H1 (cell line): Measurements from ENCODE around the gene SH3RF3. TPM values are rescaled to one million over a fixed set of nuclear protein-coding genes. Genes with fewer than 3 reads are reported as not detected.

Experiments used
- CTCF ChIA-PET: fragments of 300-600 bp; sonication (Branson Sonifier 250); formaldehyde crosslinking; loops from one replicate; lab custom pipeline; 2021; ENCODE audit not compliant: partially characterized antibody; lab: Charles Lee
- POLR2A ChIA-PET: fragments of 300-600 bp; sonication (Branson Sonifier 250); formaldehyde crosslinking; loops from one replicate; lab custom pipeline; 2021; ENCODE audit warnings: inconsistent platforms; ENCODE audit not compliant: partially characterized antibody; lab: Charles Lee
- DNase-seq, 2 experiments: peaks; one replicate each; pipeline versions ENCODE4 v3.0.0 to v3.0.0-alpha.2; 2010 to 2022; ENCODE audit warnings: low spot score in 2 of 2, low read depth in 1 of 2, mixed read lengths in 1 of 2
- FAIRE-seq: peaks from 2 replicates; lab custom pipeline; 2011; peaks lifted over from hg19 to GRCh38; lab: Jason Lieb, UNC
- H2AFZ ChIP-seq: 2 replicates; pipeline ENCODE4 v1.8.1; 2012; ENCODE audit warnings: low read length, inconsistent platforms
- H2AK5ac ChIP-seq: 2 replicates; pipeline ENCODE4 v1.6.1; 2013; ENCODE audit warnings: low read depth, low read length
- H2BK120ac ChIP-seq: replicated peaks from 2 replicates; pipeline ENCODE3; 2013; ENCODE audit warnings: low read depth, low read length, inconsistent platforms
- H2BK12ac ChIP-seq: 2 replicates; pipeline ENCODE4 v1.6.1; 2013; ENCODE audit warnings: low read depth, low read length
- H2BK15ac ChIP-seq: 2 replicates; pipeline ENCODE4 v1.6.1; 2013; ENCODE audit warnings: low read length
- H2BK20ac ChIP-seq: 2 replicates; pipeline ENCODE4 v1.6.1; 2013; ENCODE audit warnings: low read length
- H2BK5ac ChIP-seq: 2 replicates; pipeline ENCODE4 v1.6.1; 2013; ENCODE audit warnings: low read depth, low read length
- H3K14ac ChIP-seq: 2 replicates; pipeline ENCODE4 v1.6.1; 2013; ENCODE audit warnings: inconsistent platforms; ENCODE audit not compliant: insufficient read length
- H3K18ac ChIP-seq: 2 replicates; pipeline ENCODE4 v1.6.1; 2013; ENCODE audit warnings: low read length; ENCODE audit errors: extremely low read depth
- H3K23ac ChIP-seq: 2 replicates; pipeline ENCODE4 v1.6.1; 2013; ENCODE audit warnings: inconsistent platforms; ENCODE audit not compliant: insufficient read length
- H3K23me2 ChIP-seq: 2 replicates; pipeline ENCODE4 v1.6.1; 2013; ENCODE audit warnings: low read depth, low read length
- H3K27ac ChIP-seq: 2 replicates; pipeline ENCODE4 v1.6.1; 2011; ENCODE audit warnings: low read depth, low read length, inconsistent platforms
- H3K27me3 ChIP-seq, 4 experiments: replicated peaks in 1 of 4; 1 replicate in 1 of 4; 2 replicates in 3 of 4; pipeline versions ENCODE4 v1.6.1 to v1.8.1; 2011 to 2013; ENCODE audit warnings: low read length in 3 of 4, mild to moderate bottlenecking in 3 of 4, inconsistent platforms in 2 of 4, mixed read lengths in 2 of 4, moderate library complexity in 1 of 4; ENCODE audit not compliant: control insufficient read depth in 3 of 4, insufficient read depth in 3 of 4; ENCODE audit errors: extremely low read depth in 1 of 4
- H3K36me3 ChIP-seq, 4 experiments: 2 replicates each; pipeline versions ENCODE4 v1.6.1 to v1.8.1; 2011 to 2013; ENCODE audit warnings: mild to moderate bottlenecking in 4 of 4, low read length in 3 of 4, moderate library complexity in 2 of 4, control low read depth in 1 of 4, inconsistent platforms in 1 of 4; ENCODE audit not compliant: insufficient read depth in 4 of 4, control insufficient read depth in 2 of 4
- H3K4ac ChIP-seq: replicated peaks from 2 replicates; pipeline ENCODE3; 2013; ENCODE audit warnings: low read length, low read depth, mixed read lengths, inconsistent platforms; ENCODE audit not compliant: insufficient read length
- H3K4me1 ChIP-seq, 4 experiments: replicated peaks in 1 of 4; 1 replicate in 1 of 4; 2 replicates in 3 of 4; pipeline versions ENCODE4 v1.6.1 to v1.8.1; 2011 to 2013; ENCODE audit warnings: low read length in 3 of 4, inconsistent platforms in 2 of 4, mixed read lengths in 1 of 4; ENCODE audit not compliant: insufficient read depth in 4 of 4, control insufficient read depth in 3 of 4
- H3K4me2 ChIP-seq, 2 experiments: 2 replicates each; pipeline versions ENCODE4 v1.6.1 to v1.8.1; 2011 to 2013; ENCODE audit warnings: low read depth in 2 of 2, low read length in 2 of 2, control low read depth in 1 of 2, inconsistent platforms in 1 of 2, mild to moderate bottlenecking in 1 of 2; ENCODE audit not compliant: insufficient read depth in 1 of 2
- H3K4me3 ChIP-seq, 4 experiments: fragments of 200-600, 300-600 bp in 1 of 4; sonication (generic), shearing (Covaris generic), sonication (Bioruptor Twin) in 1 of 4; 2 replicates each; pipeline versions ENCODE4 v1.5.1 to v1.8.1; 2011 to 2016; ENCODE audit warnings: low read length in 4 of 4, low read depth in 3 of 4, control low read depth in 2 of 4, inconsistent platforms in 2 of 4, mild to moderate bottlenecking in 2 of 4, mixed read lengths in 1 of 4, moderate library complexity in 1 of 4; ENCODE audit not compliant: insufficient read depth in 2 of 4; ENCODE audit errors: extremely low read depth in 1 of 4
- H3K56ac ChIP-seq: replicated peaks from 2 replicates; pipeline ENCODE3; 2013; ENCODE audit warnings: low read depth, mild to moderate bottlenecking, mixed read lengths, low read length, inconsistent platforms; ENCODE audit not compliant: insufficient read length
- H3K79me1 ChIP-seq: 2 replicates; pipeline ENCODE4 v1.6.1; 2013; ENCODE audit warnings: low read depth, low read length, control low read depth
- H3K79me2 ChIP-seq, 2 experiments: 2 replicates each; pipeline versions ENCODE4 v1.6.1 to v1.8.1; 2012 to 2013; ENCODE audit warnings: low read length in 2 of 2, mild to moderate bottlenecking in 2 of 2, inconsistent platforms in 1 of 2; ENCODE audit not compliant: insufficient read depth in 2 of 2, control insufficient read depth in 1 of 2
- H3K9ac ChIP-seq, 4 experiments: replicated peaks in 1 of 4; 1 replicate in 1 of 4; 2 replicates in 3 of 4; pipeline versions ENCODE4 v1.6.1 to v1.8.1; 2011 to 2013; ENCODE audit warnings: low read depth in 3 of 4, low read length in 3 of 4, control low read depth in 2 of 4, mild to moderate bottlenecking in 2 of 4, moderate library complexity in 2 of 4, inconsistent platforms in 1 of 4; ENCODE audit errors: extremely low read depth in 1 of 4
- H3K9me3 ChIP-seq, 2 experiments: 2 replicates each; pipeline versions ENCODE4 v1.6.1 to v1.8.1; 2012 to 2013; ENCODE audit warnings: mild to moderate bottlenecking in 2 of 2, moderate library complexity in 2 of 2, control low read depth in 1 of 2, inconsistent platforms in 1 of 2, low read depth in 1 of 2, low read length in 1 of 2, mixed read lengths in 1 of 2; ENCODE audit not compliant: insufficient read depth in 2 of 2
- H4K20me1 ChIP-seq, 2 experiments: replicated peaks in 1 of 2; 2 replicates each; pipeline versions ENCODE3 to v1.8.1; 2011 to 2013; ENCODE audit warnings: inconsistent platforms in 2 of 2, low read length in 2 of 2, mild to moderate bottlenecking in 1 of 2; ENCODE audit not compliant: insufficient read depth in 2 of 2, control insufficient read depth in 1 of 2
- H4K5ac ChIP-seq: 2 replicates; pipeline ENCODE4 v1.6.1; 2013; ENCODE audit warnings: low read length, low read depth, mixed read lengths, inconsistent platforms; ENCODE audit not compliant: insufficient read length
- H4K8ac ChIP-seq: 2 replicates; pipeline ENCODE4 v1.8.0; 2013; ENCODE audit warnings: mild to moderate bottlenecking, moderate library complexity, low read length, inconsistent platforms; ENCODE audit not compliant: insufficient read depth; ENCODE audit errors: extremely low read depth
- H4K91ac ChIP-seq: replicated peaks from 2 replicates; pipeline ENCODE3; 2013; ENCODE audit warnings: low read length, mixed read lengths, inconsistent platforms; ENCODE audit not compliant: insufficient read length
- EP300 ChIP-seq, 2 experiments: IDR thresholded peaks; 1 replicate in 1 of 2; 2 replicates in 1 of 2; pipeline ENCODE4 v1.6.1; 2011 to 2012; ENCODE audit warnings: low read depth in 2 of 2, low read length in 2 of 2, mild to moderate bottlenecking in 2 of 2, borderline replicate concordance in 1 of 2, inconsistent platforms in 1 of 2, moderate library complexity in 1 of 2
- JUND ChIP-seq: IDR thresholded peaks from 2 replicates; pipeline ENCODE4 v1.6.1; 2011; ENCODE audit warnings: mild to moderate bottlenecking, improper control_type of control experiment, low read length
- MAFK ChIP-seq: IDR thresholded peaks from 2 replicates; pipeline ENCODE4 v1.6.1; 2012; ENCODE audit warnings: low read depth, mild to moderate bottlenecking, improper control_type of control experiment, low read length
- NRF1 ChIP-seq: IDR thresholded peaks from 2 replicates; pipeline ENCODE4 v1.6.1; 2011; ENCODE audit warnings: mild to moderate bottlenecking, low read depth, low read length, improper control_type of control experiment
- POLR2AphosphoS5 ChIP-seq: IDR thresholded peaks from 2 replicates; pipeline ENCODE4 v1.6.1; 2011; ENCODE audit warnings: low read depth, low read length
- RAD21 ChIP-seq, 2 experiments: IDR thresholded peaks in 1 of 2; conservative IDR thresholded peaks in 1 of 2; 2 replicates each; pipeline ENCODE4 v1.6.1; 2011; ENCODE audit warnings: low read depth in 2 of 2, low read length in 2 of 2, improper control_type of control experiment in 1 of 2, inconsistent platforms in 1 of 2, mild to moderate bottlenecking in 1 of 2, moderate library complexity in 1 of 2
- RNF2 ChIP-seq: fragments of 200-900, 300-1000 bp; sonication (generic); IDR thresholded peaks from 2 replicates; pipeline ENCODE4 v1.7.1; 2016; ENCODE audit warnings: borderline replicate concordance, low read depth, mild to moderate bottlenecking, antibody characterized with exemption, low read length; ENCODE audit not compliant: poor library complexity, severe bottlenecking; ENCODE audit errors: missing control alignments
- SIX5 ChIP-seq: IDR thresholded peaks from 2 replicates; pipeline ENCODE4 v1.6.1; 2011; ENCODE audit warnings: mild to moderate bottlenecking, low read depth, low read length
- WGBS, 2 experiments: shearing (Covaris generic) in 1 of 2; methylation state at CpG; one replicate each; pipeline versions ENCODE4 v1.1.6 to v1.1.7; 2013 to 2015; ENCODE audit warnings: low lambda C conversion rate in 2 of 2, mixed read lengths in 2 of 2, inconsistent platforms in 1 of 2, low coverage in 1 of 2, missing lambda C conversion rate in 1 of 2; ENCODE audit not compliant: insufficient replicate concordance in 2 of 2, insufficient coverage in 1 of 2, insufficient read length in 1 of 2; ENCODE audit errors: extremely low coverage in 1 of 2, missing lambda C conversion rate in 1 of 2; 5-methylcytosine and 5-hydroxymethylcytosine counted together
- polyA plus RNA-seq, 7 experiments: library from polyadenylated mRNA; depleted of rRNA in 3 of 7; stranded (reverse) in 5 of 7; unstranded in 2 of 7; fragments of >200 nt in 5 of 7; fragments of 200-250 nt in 2 of 7; gene quantifications; 1 replicate in 5 of 7; 2 replicates in 1 of 7; 4 replicates in 1 of 7; pipeline versions ENCODE4 v1.2.1 to v1.2.3, GENCODE V29; 2011 to 2013; ENCODE audit warnings: missing spikeins in 2 of 7, mixed read lengths in 2 of 7
- total RNA-seq: library from RNA; stranded (reverse); fragmentation: NEBNext Ultra II Directional; extraction: Animal tissue kit (Norgen Biotek cat#: 25700); gene quantifications from 2 replicates; pipeline ENCODE4 v1.2.1, GENCODE V29; 2021
- TF ChIP-seq, protein P1 (sequence below): IDR thresholded peaks from 2 replicates; pipeline ENCODE4 v1.6.1; 2012; ENCODE audit warnings: inconsistent platforms

SH3RF3 gene
- total and polyA plus RNA-seq, 2 of the 8 experiments (the other 6 are each of a cell fraction or from before 2014, with no cell fraction given): 0.11 to 0.65 TPM

DNA sequence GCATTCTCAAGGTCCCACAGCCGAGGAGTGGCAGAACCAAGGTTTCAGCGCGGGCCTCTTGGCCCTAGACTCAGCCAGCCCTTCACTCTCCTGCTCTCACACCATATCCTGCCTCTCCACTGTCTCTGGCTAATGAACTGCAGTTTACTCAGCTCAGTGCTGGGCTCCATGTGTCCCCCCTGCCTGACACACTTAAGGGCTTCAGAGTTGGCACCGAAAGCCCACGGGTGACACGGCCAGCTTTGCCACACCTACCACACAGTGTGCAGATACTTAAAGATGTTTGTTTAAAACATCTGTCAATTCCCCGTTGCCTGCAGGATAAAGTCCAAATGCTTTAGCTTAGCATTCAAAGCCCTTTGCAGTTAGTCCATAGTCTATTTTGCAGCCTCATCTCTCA lies 243.6 kb downstream of the SH3RF3 start:
- Histone ChIP-seq H3K14ac (no peak overlapping the region), H2BK120ac (no peak overlapping the region), H2BK12ac (no peak overlapping the region), H3K79me2 (no peaks in the 10 kb centered on the region), H3K4me1 (no peaks in the 10 kb centered on the region), H3K23ac (no peak overlapping the region), H3K79me1 (no peaks in the 10 kb centered on the region), H4K8ac (no peak overlapping the region), H3K9ac (no peak overlapping the region), H3K23me2 (no peaks in the 10 kb centered on the region), H3K4me3 (no peak overlapping the region), H2BK15ac (no peak overlapping the region), H2AFZ (no peak overlapping the region), H3K27me3 (no peaks in the 10 kb centered on the region), H2AK5ac (no peak overlapping the region), H2BK20ac (no peak overlapping the region), H4K5ac (no peak overlapping the region), H3K4ac (no peak overlapping the region), H4K20me1 (peaks cover 0 to 2% of the 10 kb centered on the region in 2 experiments), H3K9me3 (no peaks in the 10 kb centered on the region), H4K91ac (no peak overlapping the region), H2BK5ac (no peak overlapping the region), H3K56ac (no peak overlapping the region), H3K4me2 (no peak overlapping the region), H3K27ac (no peak overlapping the region), H3K36me3 (no peaks in the 10 kb centered on the region), H3K18ac (no peak overlapping the region)
- DNase-seq (no peak), FAIRE-seq (no peak)
- WGBS, 2 experiments: 91% methylated on average over 7 of the region's 7 CpGs; no CpG with 5 or more reads in 1 of the 2 experiments
- ChIA-PET POLR2A (no interaction called here), CTCF (interaction anchor here (0.6 kb wide), 1 partner anchor 243 kb away, joined by 3 read pairs; no protein-coding TSS in a partner anchor)
- TF ChIP-seq, protein P1, sequence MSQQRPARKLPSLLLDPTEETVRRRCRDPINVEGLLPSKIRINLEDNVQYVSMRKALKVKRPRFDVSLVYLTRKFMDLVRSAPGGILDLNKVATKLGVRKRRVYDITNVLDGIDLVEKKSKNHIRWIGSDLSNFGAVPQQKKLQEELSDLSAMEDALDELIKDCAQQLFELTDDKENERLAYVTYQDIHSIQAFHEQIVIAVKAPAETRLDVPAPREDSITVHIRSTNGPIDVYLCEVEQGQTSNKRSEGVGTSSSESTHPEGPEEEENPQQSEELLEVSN: no peak
- TF ChIP-seq MAFK (no peak), EP300 (IDR thresholded peaks at IDR 0.05; ENCODE audit: borderline replicate concordance in 1 of 2, low read depth in 2 of 2, low read length in 2 of 2) (no peak), SIX5 (no peak), POLR2AphosphoS5 (no peak), RAD21 (IDR thresholded peaks at IDR 0.05 in 1 of 2, conservative IDR thresholded peaks at IDR 0.05 in 1 of 2; ENCODE audit: low read depth in 2 of 2, low read length in 2 of 2) (no peak), NRF1 (no peak), RNF2 (no peak), JUND (no peak)
